ENCODE measurements around the gene BCR.

The BCR gene

DNA sequence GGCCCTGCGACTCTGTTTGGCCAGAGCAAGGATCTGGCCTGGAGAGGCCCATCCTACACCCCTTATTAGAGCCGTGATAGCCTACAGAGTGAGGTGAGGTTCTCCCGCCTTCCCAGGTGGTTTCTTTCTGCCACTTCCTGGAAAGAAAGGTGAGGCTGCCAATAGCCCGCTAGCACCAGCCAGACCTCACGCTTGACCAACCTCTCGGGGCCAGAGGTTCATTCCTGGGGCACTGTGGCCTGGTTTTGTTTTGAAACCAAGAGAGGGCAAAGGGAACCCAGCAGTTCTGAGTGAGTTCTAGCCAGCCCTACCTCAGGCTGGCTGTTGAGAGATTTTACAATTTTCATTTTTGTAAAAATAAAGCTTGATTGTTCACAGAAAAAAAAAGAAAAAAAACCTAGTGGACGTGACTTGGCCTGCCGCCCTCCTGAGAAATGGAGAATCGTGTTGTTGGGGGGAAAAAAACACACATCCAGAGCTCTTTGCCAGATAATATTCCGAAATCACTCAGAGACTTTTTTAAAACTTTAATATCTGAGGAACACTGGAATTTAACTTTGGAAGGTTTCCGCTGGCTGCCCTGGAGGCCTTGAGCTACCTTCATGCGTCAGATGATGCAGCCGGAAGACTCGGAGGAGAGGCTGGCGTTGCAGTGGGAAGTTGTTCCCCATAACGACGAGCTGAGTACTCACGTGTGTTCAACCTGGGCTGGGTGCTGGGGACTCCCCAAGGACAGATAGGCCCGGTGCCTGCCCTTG is 84.5 kb downstream of the BCR start:
- FAIRE-seq (no peak), DNase-seq (ENCODE audit: insufficient read length) (no peak)
- TF ChIP-seq TAF1 (IDR thresholded peaks at IDR 0.05; ENCODE audit: borderline replicate concordance, low read depth, low read length) (no peak), POLR2A (IDR thresholded peaks at IDR 0.05; ENCODE audit: low read depth, low read length) (no peak), POLR2AphosphoS5 (IDR thresholded peaks at IDR 0.05; ENCODE audit: low read depth, low read length) (no peak)

GRCh38 chr22:23265368-23265700 is 85.0 kb downstream of the BCR start:
- TF ChIP-seq POLR2AphosphoS5 (IDR thresholded peaks at IDR 0.05; ENCODE audit: low read depth, low read length) (no peak), TAF1 (IDR thresholded peaks at IDR 0.05; ENCODE audit: borderline replicate concordance, low read depth, low read length) (no peak), POLR2A (IDR thresholded peaks at IDR 0.05; ENCODE audit: low read depth, low read length) (no peak)
- FAIRE-seq (peak; percentile 5), DNase-seq (ENCODE audit: insufficient read length) (no peak)

GRCh38 chr22:23266780-23267179 is 86.5 kb downstream of the BCR start:
- no peak for TF ChIP-seq TAF1 (IDR thresholded peaks at IDR 0.05; ENCODE audit: borderline replicate concordance, low read depth, low read length)
- TF ChIP-seq POLR2A (IDR thresholded peaks at IDR 0.05; ENCODE audit: low read depth, low read length): no peak
- TF ChIP-seq POLR2AphosphoS5 (IDR thresholded peaks at IDR 0.05; ENCODE audit: low read depth, low read length): no peak
- FAIRE-seq: no peak
- DNase-seq (ENCODE audit: insufficient read length): no peak

DNA sequence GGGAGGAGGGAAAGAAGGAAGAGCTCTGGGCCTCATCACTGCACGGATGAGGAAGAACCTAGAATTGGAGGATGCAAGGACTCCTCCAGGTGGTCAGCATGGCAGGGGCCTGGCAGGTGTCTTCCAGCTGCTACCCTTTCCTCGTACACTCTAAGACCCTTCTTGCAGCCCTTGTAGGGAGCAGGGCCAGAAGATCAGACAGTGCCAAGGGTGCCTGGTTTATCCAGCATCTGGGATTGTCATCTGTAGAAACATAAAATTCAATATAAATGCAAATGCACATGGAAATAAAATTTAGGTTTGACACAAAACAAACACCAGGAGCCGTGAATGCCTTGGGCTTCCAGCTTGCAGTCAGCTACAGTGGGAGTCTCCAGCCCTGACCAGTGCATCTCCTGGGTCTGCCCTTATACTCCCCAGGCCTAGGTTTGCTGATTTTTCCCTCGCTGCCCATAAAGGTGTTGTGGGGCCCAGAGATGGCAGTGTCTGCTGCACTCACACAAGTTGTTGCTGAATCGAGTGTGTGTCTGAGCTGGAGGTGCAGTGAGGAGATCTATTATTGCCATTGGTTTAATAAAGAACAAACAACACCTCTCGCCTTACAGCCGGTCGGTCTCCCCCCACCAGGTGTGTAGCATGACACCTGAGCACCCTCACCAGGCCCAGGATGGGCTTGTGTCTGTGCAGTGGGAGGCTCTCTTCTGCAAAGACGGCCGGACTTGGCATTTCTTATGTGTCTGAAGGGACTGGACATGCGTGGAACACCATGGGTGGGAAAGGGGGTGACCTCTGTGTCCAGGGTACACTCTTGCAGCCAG is 87.1 kb downstream of the BCR start:
- DNase-seq (ENCODE audit: insufficient read length) (no peak), FAIRE-seq (no peak)
- TF ChIP-seq POLR2A (IDR thresholded peaks at IDR 0.05; ENCODE audit: low read depth, low read length) (no peak), POLR2AphosphoS5 (IDR thresholded peaks at IDR 0.05; ENCODE audit: low read depth, low read length) (no peak), TAF1 (IDR thresholded peaks at IDR 0.05; ENCODE audit: borderline replicate concordance, low read depth, low read length) (no peak)

DNA sequence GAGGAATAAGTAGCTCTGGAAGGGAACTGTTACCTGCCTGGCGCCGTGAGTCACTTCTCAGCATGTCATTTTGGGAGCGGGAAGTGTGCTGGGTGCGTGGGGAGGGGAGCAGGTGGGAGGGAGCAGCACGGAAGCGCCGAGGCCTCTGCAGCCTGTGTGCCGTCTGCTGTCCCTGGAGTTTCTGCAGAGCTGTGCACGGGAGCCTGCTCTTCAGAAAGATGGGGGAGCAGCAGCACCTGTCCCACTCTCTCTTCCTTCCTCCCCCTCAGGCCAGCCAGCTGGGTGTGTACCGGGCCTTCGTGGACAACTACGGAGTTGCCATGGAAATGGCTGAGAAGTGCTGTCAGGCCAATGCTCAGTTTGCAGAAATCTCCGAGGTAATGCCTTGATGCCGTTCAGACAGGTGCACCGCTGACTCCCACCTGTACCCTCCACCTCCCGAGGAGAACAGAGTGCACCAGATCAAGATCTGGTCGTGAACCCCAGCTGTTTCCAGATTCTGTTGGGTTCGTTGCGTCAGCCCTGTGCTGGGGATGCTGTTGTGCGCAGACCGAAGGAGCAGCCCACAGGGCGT is 87.9 kb downstream of the BCR start:
- no peak for TF ChIP-seq POLR2AphosphoS5 (IDR thresholded peaks at IDR 0.05; ENCODE audit: low read depth, low read length)
- TF ChIP-seq TAF1 (IDR thresholded peaks at IDR 0.05; ENCODE audit: borderline replicate concordance, low read depth, low read length): no peak
- TF ChIP-seq POLR2A (IDR thresholded peaks at IDR 0.05; ENCODE audit: low read depth, low read length): no peak
- FAIRE-seq: no peak
- DNase-seq (ENCODE audit: insufficient read length): no peak

DNA sequence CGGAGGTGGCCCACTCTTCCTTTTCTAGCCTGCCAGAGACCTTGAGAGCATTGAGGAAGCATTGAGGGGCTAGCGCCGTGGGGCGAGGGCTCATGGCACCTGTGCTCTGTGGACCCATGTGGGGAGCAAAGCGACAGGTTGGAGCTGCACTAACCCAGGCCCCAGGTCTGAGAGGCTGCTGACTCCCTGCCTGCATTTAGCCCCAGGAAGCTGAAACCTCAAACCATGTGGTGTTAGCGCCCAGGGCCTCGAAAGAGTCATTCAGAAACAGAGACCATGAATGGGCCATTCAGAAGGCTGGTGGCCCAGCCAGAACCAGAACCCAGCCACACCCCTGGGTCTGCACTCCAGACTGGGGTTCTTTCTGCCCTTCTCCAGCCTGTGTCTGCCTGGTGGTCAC is 88.6 kb downstream of the BCR start:
- peak; percentile 77 for FAIRE-seq

DNA sequence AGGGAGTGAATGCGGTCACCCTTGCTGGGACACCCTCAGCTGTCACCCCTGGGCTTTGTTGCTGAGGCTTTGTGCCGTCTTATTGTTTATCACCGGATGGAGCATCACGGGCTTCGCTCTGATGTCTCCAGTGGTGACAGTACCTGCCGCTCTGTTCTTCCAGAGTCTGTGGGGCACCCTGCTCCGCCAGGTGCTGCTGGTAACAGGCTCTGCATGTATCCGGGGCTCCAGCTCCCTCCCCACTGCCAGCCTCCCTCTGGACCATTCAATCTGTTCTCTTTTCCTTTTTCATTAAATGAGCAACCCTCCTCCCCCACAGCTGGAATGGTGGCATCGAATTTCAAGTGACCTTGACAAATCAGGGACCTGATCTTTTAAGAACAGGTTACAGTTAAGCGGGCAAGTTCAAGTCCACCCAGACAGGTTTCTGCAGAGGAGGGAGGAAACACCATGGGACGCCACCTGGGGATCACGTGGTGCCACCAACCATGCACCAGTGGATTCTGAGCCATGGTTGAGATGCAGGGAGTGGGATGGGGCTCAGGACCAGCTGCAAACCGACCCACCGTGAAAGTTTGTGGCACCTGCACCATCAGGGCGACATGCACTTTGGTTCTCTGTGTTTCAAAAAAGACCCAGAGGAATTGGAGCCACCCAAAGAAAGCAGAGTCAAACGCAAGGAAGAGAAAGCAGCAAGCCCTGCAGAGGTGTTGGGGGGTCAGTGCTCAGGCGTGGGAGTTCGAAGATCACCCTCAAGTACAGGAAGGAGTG is 89.3 kb downstream of the BCR start:
- peak; percentile 77 for FAIRE-seq
- TF ChIP-seq POLR2A (IDR thresholded peaks at IDR 0.05; ENCODE audit: low read depth, low read length): no peak
- TF ChIP-seq POLR2AphosphoS5 (IDR thresholded peaks at IDR 0.05; ENCODE audit: low read depth, low read length): no peak
- TF ChIP-seq TAF1 (IDR thresholded peaks at IDR 0.05; ENCODE audit: borderline replicate concordance, low read depth, low read length): no peak
- peak; percentile 52 for DNase-seq (ENCODE audit: insufficient read length)

More for the DNA sequence above, 88.6 kb downstream of the BCR start:
- TF ChIP-seq POLR2AphosphoS5 (IDR thresholded peaks at IDR 0.05; ENCODE audit: low read depth, low read length) (no peak), TAF1 (IDR thresholded peaks at IDR 0.05; ENCODE audit: borderline replicate concordance, low read depth, low read length) (0 out of 2 replicates have a peak, but pooled peaks have one; percentile 21)
- peak; percentile 68 for DNase-seq (ENCODE audit: insufficient read length)

DNA sequence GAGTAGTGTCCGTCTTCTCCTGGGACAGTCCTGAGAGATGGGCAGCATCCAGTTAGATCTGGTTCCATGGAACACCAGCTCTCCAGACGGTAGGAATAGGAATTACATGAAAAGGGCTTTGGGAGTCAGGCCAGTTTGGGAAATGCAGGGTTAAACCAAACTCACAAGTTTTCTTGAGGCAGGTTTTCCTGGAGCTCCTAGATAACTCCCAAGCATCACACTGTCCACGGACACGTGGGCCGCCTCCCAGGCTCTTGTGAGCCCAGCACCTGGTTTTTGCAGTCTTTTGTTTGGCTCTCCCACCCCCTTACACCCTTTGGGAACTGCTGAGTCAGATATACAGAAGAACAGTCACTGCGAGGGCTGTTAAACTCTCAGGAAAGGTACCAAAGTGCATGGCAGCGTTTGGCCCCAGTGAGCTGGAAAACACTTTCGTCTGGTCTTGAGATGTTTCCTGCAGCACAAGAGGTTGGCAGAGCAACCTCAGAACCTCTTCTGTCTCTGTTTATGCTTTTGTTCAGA is 90.0 kb downstream of the BCR start:
- FAIRE-seq (no peak), DNase-seq (ENCODE audit: insufficient read length) (no peak)
- TF ChIP-seq TAF1 (IDR thresholded peaks at IDR 0.05; ENCODE audit: borderline replicate concordance, low read depth, low read length) (no peak), POLR2AphosphoS5 (IDR thresholded peaks at IDR 0.05; ENCODE audit: low read depth, low read length) (no peak), POLR2A (IDR thresholded peaks at IDR 0.05; ENCODE audit: low read depth, low read length) (no peak)

DNA sequence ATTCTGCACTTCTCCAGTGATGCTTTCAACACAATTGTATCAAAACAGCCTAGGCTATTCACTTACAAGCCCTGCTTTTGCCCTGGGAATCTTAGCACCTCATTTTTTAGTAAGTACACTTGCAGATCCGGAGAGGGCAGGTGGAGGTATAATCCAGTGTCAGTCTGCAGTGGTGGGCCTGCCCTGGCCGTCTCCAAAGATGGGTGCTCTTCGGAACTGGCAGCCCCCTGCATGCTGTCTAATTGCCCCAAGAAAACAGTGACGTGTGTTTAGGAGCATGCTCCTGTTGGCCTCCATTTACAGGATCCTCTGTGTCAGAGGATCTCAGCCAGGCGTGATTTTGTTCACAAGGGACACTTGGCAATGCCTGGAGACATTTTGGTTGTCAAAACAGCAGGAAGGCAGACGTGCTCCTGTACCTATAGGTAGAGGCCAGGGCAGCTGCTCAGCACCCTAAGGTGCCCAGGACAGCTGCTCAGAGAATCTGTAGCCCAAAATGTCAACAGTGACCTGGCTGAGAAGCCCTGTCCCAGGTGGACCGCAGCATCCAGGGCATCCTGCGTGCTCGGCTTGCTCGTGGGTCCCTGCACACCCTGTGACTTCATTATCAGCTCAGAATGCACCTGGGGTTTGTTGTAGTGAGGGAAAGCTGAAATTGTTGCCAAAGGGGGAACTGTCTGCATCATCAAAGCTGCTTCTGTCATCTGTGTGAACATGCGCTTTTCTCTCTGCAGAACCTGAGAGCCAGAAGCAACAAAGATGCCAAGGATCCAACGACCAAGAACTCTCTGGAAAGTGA is 90.7 kb downstream of the BCR start:
- no peak for TF ChIP-seq POLR2AphosphoS5 (IDR thresholded peaks at IDR 0.05; ENCODE audit: low read depth, low read length)
- no peak for TF ChIP-seq TAF1 (IDR thresholded peaks at IDR 0.05; ENCODE audit: borderline replicate concordance, low read depth, low read length)
- no peak for TF ChIP-seq POLR2A (IDR thresholded peaks at IDR 0.05; ENCODE audit: low read depth, low read length)
- FAIRE-seq (peak; percentile 24), DNase-seq (ENCODE audit: insufficient read length) (no peak)

DNA sequence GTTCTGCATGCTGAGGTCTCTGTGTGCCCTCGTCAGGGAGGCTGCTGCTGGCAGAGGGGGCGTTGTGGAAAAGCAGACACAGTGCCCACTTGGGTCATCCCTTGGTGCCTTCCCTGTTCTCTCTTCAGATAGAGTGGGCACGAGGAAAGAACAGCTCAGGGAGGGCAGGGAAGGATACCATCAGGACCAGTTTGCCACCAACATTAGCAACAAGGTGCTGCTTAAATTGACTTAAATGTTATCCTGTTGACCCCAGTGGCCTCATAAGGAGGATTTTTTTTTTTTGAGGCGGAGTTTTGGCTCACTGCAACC is 91.2 kb downstream of the BCR start:
- TF ChIP-seq TAF1 (IDR thresholded peaks at IDR 0.05; ENCODE audit: borderline replicate concordance, low read depth, low read length) (no peak), POLR2A (IDR thresholded peaks at IDR 0.05; ENCODE audit: low read depth, low read length) (no peak), POLR2AphosphoS5 (IDR thresholded peaks at IDR 0.05; ENCODE audit: low read depth, low read length) (no peak)
- FAIRE-seq (no peak), DNase-seq (ENCODE audit: insufficient read length) (no peak)

Measured in GM12892 (cell line).